Ovary (tissue), 9 donors: Measurements from ENCODE around the gene MRC1. TPM values are rescaled to one million over a fixed set of nuclear protein-coding genes. Genes with fewer than 3 reads are reported as not detected.

Experiments
- DNase-seq, 5 donors: peaks; one replicate each; pipeline ENCODE4 v3.0.0-alpha.2; 2019 to 2020
- H3K27ac ChIP-seq, 2 donors: fragments of 200-600 bp; one replicate each; pipeline versions ENCODE4 v1.5.1 to v1.8.0; 2019 to 2022
- H3K27me3 ChIP-seq: fragments of 200-600 bp; one replicate; pipeline ENCODE4 v1.8.0; 2022
- H3K36me3 ChIP-seq: fragments of 200-600 bp; sonication (generic); one replicate; pipeline ENCODE4 v1.5.1; 2019
- H3K4me1 ChIP-seq: one replicate; pipeline ENCODE4 v1.8.1; 2013; ENCODE audit warnings: mild to moderate bottlenecking, moderate library complexity; ENCODE audit not compliant: insufficient read depth
- H3K4me3 ChIP-seq: fragments of 200-600 bp; sonication (generic); one replicate; pipeline ENCODE4 v1.5.1; 2017
- H3K9me3 ChIP-seq, 2 donors: fragments of 200-600 bp in 1 of 2; sonication (generic) in 1 of 2; one replicate each; pipeline versions ENCODE4 v1.5.1 to v1.8.1; 2013 to 2019; ENCODE audit warnings: mild to moderate bottlenecking in 1 of 2, moderate library complexity in 1 of 2
- CTCF ChIP-seq, 3 donors: fragments of 450-650 bp in 2 of 3; fragments of 200-600 bp in 1 of 3; IDR thresholded peaks; one replicate each; pipeline versions ENCODE4 v1.5.1 to v1.8.0; 2016 to 2022; ENCODE audit warnings: antibody characterized with exemption in 3 of 3, mild to moderate bottlenecking in 1 of 3
- EP300 ChIP-seq: sonication (generic); formaldehyde crosslinking; IDR thresholded peaks from one replicate; pipeline ENCODE4 v1.6.1; 2017; ENCODE audit warnings: antibody characterized with exemption
- POLR2A ChIP-seq: fragments of 450-650 bp; IDR thresholded peaks from one replicate; pipeline ENCODE4 v1.6.1; 2017; ENCODE audit warnings: antibody characterized with exemption, mild to moderate bottlenecking, moderate library complexity
- WGBS, 3 donors: extraction: QIAGEN DNeasy Blood & Tissue Kit in 1 of 3; methylation state at CpG; one replicate each; pipeline versions ENCODE4 v1.1.5 to v1.1.7; 2013 to 2017; 5-methylcytosine and 5-hydroxymethylcytosine counted together
- intact Hi-C, 4 donors: fragments of 100-400 bp; cut with DNase I; formaldehyde crosslinking; loops; one replicate each; pipeline versions ENCODE4 v1.11.0 to v1.15.1; 2022 to 2023
- polyA plus RNA-seq, 2 donors: library from polyadenylated mRNA; stranded (reverse); fragments of 200-250 nt in 1 of 2; fragments of 350-450 nt in 1 of 2; fragmentation: Illumina TruSeq in 1 of 2; extraction: RNeasy Lipid Tissue Mini Kit (QIAGEN cat#74804) in 1 of 2; gene quantifications; one replicate each; pipeline ENCODE4 v1.2.3, GENCODE V29; 2013 to 2014
- total RNA-seq, 7 donors: library from RNA; depleted of rRNA in 2 of 7; stranded (reverse); fragments of >200 nt in 2 of 7; fragmentation: NEBNext Ultra II Directional in 3 of 7; extraction: Animal tissue kit (Norgen Biotek cat#: 25700) in 3 of 7; gene quantifications; one replicate each; pipeline versions ENCODE4 v1.1.0 to v1.2.4, GENCODE V29; 2016 to 2023
- donor health status: DM: no; HTN: no; CAD: no; lungs with moderate emphysema.
- donor health status: DM: no; HTN: no; CAD: no.
- donor health status: Bipolar disorder and iron deficiency.
- donor health status: DM: yes; HTN: yes; CAD: no.
- donor health status: DM: no; HTN: no; CAD: no.
- donor health status: DM: yes; HTN: yes; CAD: no.

MRC1 gene
- total and polyA plus RNA-seq, 9 donors: 6.6 to 39.9 (median 13.3) TPM

- no peaks in the 10 kb centered on the region for H3K36me3 ChIP-seq
- H3K4me3 ChIP-seq: no peak overlapping the region
- no peaks in the 10 kb centered on the region for H3K9me3 ChIP-seq
- 60 to 71% (median 67%) methylated on average over 2 of the region's 2 CpGs for WGBS, 3 donors
- H3K27me3 ChIP-seq: no peaks in the 10 kb centered on the region
- H3K27ac ChIP-seq: no peak overlapping the region
- H3K4me1 ChIP-seq: no peaks in the 10 kb centered on the region
- TF ChIP-seq EP300 (no peak), CTCF (IDR thresholded peaks at IDR 0.05) (no peak), POLR2A (no peak)
- DNase-seq: no peak
- intact Hi-C loops: no loop called here
These were observed 18.5 kb upstream of the MRC1 start for GRCh38 chr10:17790651-17791050.

- no peaks in the 10 kb centered on the region for H3K27me3 ChIP-seq
- intact Hi-C loops: no loop called here
- H3K4me1 ChIP-seq: no peaks in the 10 kb centered on the region
- no peak overlapping the region for H3K4me3 ChIP-seq
- no peak for DNase-seq
- no peaks in the 10 kb centered on the region for H3K36me3 ChIP-seq
- H3K9me3 ChIP-seq: no peaks in the 10 kb centered on the region
- TF ChIP-seq POLR2A: no peak
- TF ChIP-seq EP300: no peak
- no peak for TF ChIP-seq CTCF (IDR thresholded peaks at IDR 0.05)
- no peak overlapping the region for H3K27ac ChIP-seq
These were observed 16.2 kb upstream of the MRC1 start for GRCh38 chr10:17792991-17793390.

GRCh38 chr10:17793823-17794644 lies 15.1 kb upstream of the MRC1 start:
- H3K27me3 ChIP-seq: no peaks in the 10 kb centered on the region
- intact Hi-C loops: no loop called here
- H3K4me3 ChIP-seq: no peak overlapping the region
- no peaks in the 10 kb centered on the region for H3K36me3 ChIP-seq
- 38 to 64% (median 47%) methylated on average over 6 of the region's 6 CpGs for WGBS, 3 donors
- no peak for DNase-seq
- no peak overlapping the region for H3K27ac ChIP-seq
- no peaks in the 10 kb centered on the region for H3K4me1 ChIP-seq
- H3K9me3 ChIP-seq: no peaks in the 10 kb centered on the region
- TF ChIP-seq EP300 (no peak), CTCF (IDR thresholded peaks at IDR 0.05) (no peak), POLR2A (no peak)

- DNase-seq: no peak
- TF ChIP-seq POLR2A (no peak), EP300 (no peak), CTCF (IDR thresholded peaks at IDR 0.05) (no peak)
- Histone ChIP-seq H3K27me3 (no peaks in the 10 kb centered on the region), H3K36me3 (no peaks in the 10 kb centered on the region), H3K27ac (no peak overlapping the region), H3K4me1 (no peaks in the 10 kb centered on the region), H3K9me3 (no peaks in the 10 kb centered on the region), H3K4me3 (no peak overlapping the region)
- 80 to 95% (median 85%) methylated on average over 4 of the region's 4 CpGs for WGBS, 3 donors
- intact Hi-C loops: no loop called here
These were observed 14.1 kb upstream of the MRC1 start for GRCh38 chr10:17795083-17795482.
